Keratinocyte (primary cell): ENCODE data around the gene B9D1. TPM values are rescaled to one million over a fixed set of nuclear protein-coding genes. Genes with fewer than 3 reads are reported as not detected.

Source experiments
- DNase-seq: peaks from one replicate; pipeline ENCODE4 v3.0.0-alpha.2; 2011; ENCODE audit warnings: low read depth, missing footprints, low spot score
- FAIRE-seq: peaks from 2 replicates; lab custom pipeline; 2011; peaks lifted over from hg19 to GRCh38; lab: Jason Lieb, UNC
- H2AFZ ChIP-seq: 2 replicates; pipeline ENCODE4 v1.6.0; 2012; ENCODE audit warnings: low read length, control low read depth, inconsistent platforms; ENCODE audit not compliant: control insufficient read depth
- H3K27ac ChIP-seq: 2 replicates; pipeline ENCODE4 v1.5.1; 2011; ENCODE audit warnings: low read length; ENCODE audit not compliant: control insufficient read depth, insufficient read depth
- H3K27me3 ChIP-seq: 3 replicates; pipeline ENCODE4 v1.6.0; 2011; ENCODE audit warnings: low read length; ENCODE audit not compliant: control insufficient read depth, insufficient read depth; ENCODE audit errors: extremely low read depth
- H3K36me3 ChIP-seq, 2 experiments: 2 replicates in 1 of 2; 3 replicates in 1 of 2; pipeline ENCODE4 v1.5.1; 2011; ENCODE audit warnings: low read length in 2 of 2, mild to moderate bottlenecking in 1 of 2; ENCODE audit not compliant: control insufficient read depth in 2 of 2, insufficient read depth in 2 of 2; ENCODE audit errors: extremely low read depth in 1 of 2
- H3K4me1 ChIP-seq: 3 replicates; pipeline ENCODE4 v1.5.1; 2011; ENCODE audit warnings: low read length; ENCODE audit not compliant: control insufficient read depth, insufficient read depth; ENCODE audit errors: extremely low read depth
- H3K4me2 ChIP-seq: 3 replicates; pipeline ENCODE4 v1.6.0; 2011; ENCODE audit warnings: low read depth, low read length; ENCODE audit not compliant: control insufficient read depth, insufficient read depth; ENCODE audit errors: extremely low read depth
- H3K4me3 ChIP-seq, 3 experiments: fragments of 200-600 bp in 1 of 3; sonication (generic) in 1 of 3; 2 replicates in 2 of 3; 3 replicates in 1 of 3; pipeline ENCODE4 v1.5.1; 2011 to 2016; ENCODE audit warnings: low read length in 3 of 3, mild to moderate bottlenecking in 3 of 3, control low read depth in 2 of 3, inconsistent platforms in 1 of 3, low read depth in 1 of 3, mixed read lengths in 1 of 3, mixed run types in 1 of 3, moderate library complexity in 1 of 3; ENCODE audit not compliant: control insufficient read depth in 2 of 3, insufficient read depth in 2 of 3; ENCODE audit errors: extremely low read depth in 1 of 3
- H3K79me2 ChIP-seq: 2 replicates; pipeline ENCODE4 v1.6.0; 2012; ENCODE audit warnings: low read length; ENCODE audit not compliant: control insufficient read depth, insufficient read depth
- H3K9ac ChIP-seq: 3 replicates; pipeline ENCODE4 v1.6.0; 2011; ENCODE audit warnings: low read length; ENCODE audit not compliant: control insufficient read depth, insufficient read depth; ENCODE audit errors: extremely low read depth
- H3K9me1 ChIP-seq: 3 replicates; pipeline ENCODE4 v1.6.0; 2011; ENCODE audit warnings: low read length; ENCODE audit not compliant: control insufficient read depth, insufficient read depth; ENCODE audit errors: extremely low read depth
- H3K9me3 ChIP-seq: 2 replicates; pipeline ENCODE4 v1.5.1; 2012; ENCODE audit warnings: low read depth, low read length; ENCODE audit not compliant: control insufficient read depth
- H4K20me1 ChIP-seq: 3 replicates; pipeline ENCODE4 v1.6.0; 2011; ENCODE audit warnings: low read length; ENCODE audit not compliant: control insufficient read depth, insufficient read depth; ENCODE audit errors: extremely low read depth
- EZH2 ChIP-seq: IDR thresholded peaks from one replicate; pipeline ENCODE4 v1.6.1; 2012; ENCODE audit warnings: inconsistent platforms, mild to moderate bottlenecking, low read length, moderate library complexity
- dilution Hi-C: fragments of 300-500 bp; cut with MboI; formaldehyde crosslinking; loops from one replicate; pipeline ENCODE4 v1.7.0; 2020; ENCODE audit warnings: low sequenced_read_pairs; ENCODE audit not compliant: extremely low pct_ligation_motif_present
- polyA plus RNA-seq, 5 experiments: library from polyadenylated mRNA; depleted of rRNA in 3 of 5; stranded (reverse) in 3 of 5; stranded (forward) in 1 of 5; unstranded in 1 of 5; fragments of >200 nt; gene quantifications; 1 replicate in 1 of 5; 2 replicates in 3 of 5; 3 replicates in 1 of 5; pipeline versions ENCODE4 v1.2.1 to v1.2.3, GENCODE V29; 2011 to 2012; ENCODE audit warnings: missing spikeins in 2 of 5, low read depth in 1 of 5, low replicate concordance in 1 of 5
- TF ChIP-seq, protein P1 (sequence below), 3 experiments: IDR thresholded peaks in 1 of 3; conservative IDR thresholded peaks in 1 of 3; optimal IDR thresholded peaks in 1 of 3; 2 replicates in 2 of 3; 3 replicates in 1 of 3; pipeline versions ENCODE3 to v1.5.1; 2011; ENCODE audit warnings: low read length in 3 of 3, mild to moderate bottlenecking in 3 of 3, moderate library complexity in 2 of 3, control low read depth in 1 of 3, inconsistent platforms in 1 of 3; ENCODE audit not compliant: insufficient read depth in 2 of 3; ENCODE audit errors: extremely low read depth in 1 of 3

B9D1 gene
- polyA plus RNA-seq, 1 donor (not counting 4 experiments of a cell fraction or from before 2014, with no cell fraction given), result 30.3 TPM

DNA sequence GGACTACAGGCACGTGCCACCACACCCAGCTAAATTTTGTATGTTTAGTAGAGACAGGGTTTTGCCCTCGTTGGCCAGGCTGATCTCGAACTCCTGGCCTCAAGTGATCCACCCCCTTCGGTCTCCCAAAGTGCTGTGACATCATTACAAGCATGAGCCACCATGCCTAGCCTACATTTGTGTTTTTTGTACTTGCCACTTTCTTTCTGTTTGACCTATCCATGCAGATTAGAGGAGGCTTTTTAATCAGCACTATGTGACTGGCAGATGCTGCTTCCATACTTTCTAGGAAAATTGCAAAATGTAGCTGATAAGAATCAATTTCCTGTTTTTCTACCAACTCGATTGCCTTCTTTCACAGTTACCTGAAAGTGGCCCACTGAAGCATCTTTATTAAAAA is 57.3 kb downstream of the B9D1 start:
- no peaks in the 10 kb centered on the region for H4K20me1 ChIP-seq
- peaks cover 8% of the 10 kb centered on the region for H3K4me1 ChIP-seq
- peaks cover 3 to 24% of the 10 kb centered on the region in 2 experiments for H3K36me3 ChIP-seq
- FAIRE-seq (no peak), DNase-seq (no peak)
- H3K27ac ChIP-seq, result no peak overlapping the region
- no peak overlapping the region for H3K4me2 ChIP-seq
- dilution Hi-C loops, result no loop called here
- no peak for TF ChIP-seq EZH2
- TF ChIP-seq, protein P1, sequence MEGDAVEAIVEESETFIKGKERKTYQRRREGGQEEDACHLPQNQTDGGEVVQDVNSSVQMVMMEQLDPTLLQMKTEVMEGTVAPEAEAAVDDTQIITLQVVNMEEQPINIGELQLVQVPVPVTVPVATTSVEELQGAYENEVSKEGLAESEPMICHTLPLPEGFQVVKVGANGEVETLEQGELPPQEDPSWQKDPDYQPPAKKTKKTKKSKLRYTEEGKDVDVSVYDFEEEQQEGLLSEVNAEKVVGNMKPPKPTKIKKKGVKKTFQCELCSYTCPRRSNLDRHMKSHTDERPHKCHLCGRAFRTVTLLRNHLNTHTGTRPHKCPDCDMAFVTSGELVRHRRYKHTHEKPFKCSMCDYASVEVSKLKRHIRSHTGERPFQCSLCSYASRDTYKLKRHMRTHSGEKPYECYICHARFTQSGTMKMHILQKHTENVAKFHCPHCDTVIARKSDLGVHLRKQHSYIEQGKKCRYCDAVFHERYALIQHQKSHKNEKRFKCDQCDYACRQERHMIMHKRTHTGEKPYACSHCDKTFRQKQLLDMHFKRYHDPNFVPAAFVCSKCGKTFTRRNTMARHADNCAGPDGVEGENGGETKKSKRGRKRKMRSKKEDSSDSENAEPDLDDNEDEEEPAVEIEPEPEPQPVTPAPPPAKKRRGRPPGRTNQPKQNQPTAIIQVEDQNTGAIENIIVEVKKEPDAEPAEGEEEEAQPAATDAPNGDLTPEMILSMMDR (optimal IDR thresholded peaks at IDR 0.05 in 1 of 3, IDR thresholded peaks at IDR 0.05 in 1 of 3, conservative IDR thresholded peaks at IDR 0.05 in 1 of 3; ENCODE audit: extremely low read depth in 1 of 3, insufficient read depth in 2 of 3, low read length in 3 of 3), result no peak
- no peak overlapping the region for H3K9ac ChIP-seq
- no peaks in the 10 kb centered on the region for H3K27me3 ChIP-seq
- peaks cover 4% of the 10 kb centered on the region for H3K79me2 ChIP-seq
- no peaks in the 10 kb centered on the region for H3K9me3 ChIP-seq
- H3K4me3 ChIP-seq, result no peak overlapping the region
- no peaks in the 10 kb centered on the region for H3K9me1 ChIP-seq
- H2AFZ ChIP-seq, result no peak overlapping the region

DNA sequence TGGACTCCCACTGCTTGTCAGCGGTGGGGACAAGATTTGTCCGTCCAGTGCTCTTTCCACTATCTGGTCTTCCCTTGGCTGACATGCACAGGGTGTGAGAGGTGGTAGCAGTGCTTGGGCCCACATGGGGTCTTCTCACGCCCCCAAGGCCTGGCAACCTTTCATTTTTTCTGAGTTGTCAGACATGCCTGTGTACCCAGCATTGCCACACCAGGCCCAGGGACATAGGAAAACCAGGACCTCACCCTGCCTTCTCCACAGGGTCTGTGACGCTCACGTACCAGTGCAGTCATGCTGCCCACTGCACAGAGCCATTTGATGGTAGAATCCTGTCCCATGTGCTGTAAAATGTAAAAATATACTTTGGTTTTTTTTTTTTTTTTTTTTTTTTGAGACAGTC is 57.8 kb downstream of the B9D1 start:
- Histone ChIP-seq H3K36me3 (peaks cover 3 to 22% of the 10 kb centered on the region in 2 experiments), H3K4me2 (no peak overlapping the region)

More for the DNA sequence above, 57.8 kb downstream of the B9D1 start:
- Histone ChIP-seq H2AFZ (no peak overlapping the region), H3K9me3 (no peaks in the 10 kb centered on the region), H3K79me2 (peaks cover 4% of the 10 kb centered on the region), H3K4me3 (no peak overlapping the region), H3K9ac (no peak overlapping the region), H3K9me1 (peaks cover 4% of the 10 kb centered on the region), H4K20me1 (no peaks in the 10 kb centered on the region), H3K27me3 (no peaks in the 10 kb centered on the region), H3K4me1 (peaks cover 5% of the 10 kb centered on the region), H3K27ac (no peak overlapping the region)
- no peak for FAIRE-seq
- dilution Hi-C loops, result no loop called here
- DNase-seq, result no peak
- no peak for TF ChIP-seq EZH2
- TF ChIP-seq, protein P1 (optimal IDR thresholded peaks at IDR 0.05 in 1 of 3, IDR thresholded peaks at IDR 0.05 in 1 of 3, conservative IDR thresholded peaks at IDR 0.05 in 1 of 3; ENCODE audit: extremely low read depth in 1 of 3, insufficient read depth in 2 of 3, low read length in 3 of 3), result no peak
